ENCODE measurements around the gene MYG1.
"Not testable (repeated sequence)": the region's sequence is repeated elsewhere in the genome, so short reads cannot be mapped to it uniquely, and the experiment has no call there.

MYG1 gene

GRCh38 chr12:53287741-53288216 is 11.7 kb upstream of the MYG1 start:
- peak; percentile 85 for DNase-seq

GRCh38 chr12:53288322-53288721 is 11.2 kb upstream of the MYG1 start:
- no peak for DNase-seq

- DNase-seq: no peak
Observed at GRCh38 chr12:53289891-53290290, 9.6 kb upstream of the MYG1 start.

GRCh38 chr12:53290661-53291060 is 8.8 kb upstream of the MYG1 start:
- no peak for DNase-seq

- DNase-seq: no peak
Observed at GRCh38 chr12:53292426-53292825, 7.1 kb upstream of the MYG1 start.

- DNase-seq: peak; percentile 97
Observed at GRCh38 chr12:53295070-53295890, 4.2 kb upstream of the MYG1 start, which contains the start of gene PFDN5. Gene PFDN5, plus strand, starts transcription at chr12:53295542. Its CDS starts 26 bp downstream, at chr12:53295568.

GRCh38 chr12:53295891-53296219 is 3.6 kb upstream of the MYG1 start:
- DNase-seq: no peak

GRCh38 chr12:53297106-53297505 is 2.4 kb upstream of the MYG1 start:
- DNase-seq: not testable (repeated sequence)

- no peak for DNase-seq
Observed at GRCh38 chr12:53298164-53298563, 1.3 kb upstream of the MYG1 start.

- peak; percentile 86 for DNase-seq
Observed at GRCh38 chr12:53299101-53299453, 418 bp upstream of the MYG1 start.

- DNase-seq: no peak
Observed at GRCh38 chr12:53300187-53300586, 692 bp downstream of the MYG1 start.

GRCh38 chr12:53302903-53303302 is 3.4 kb downstream of the MYG1 start:
- DNase-seq: no peak

- no peak for DNase-seq
Observed at GRCh38 chr12:53306826-53307225, 7.3 kb downstream of the MYG1 start.

- DNase-seq: no peak
Observed at GRCh38 chr12:53308276-53308675, 8.8 kb downstream of the MYG1 start.

GRCh38 chr12:53313996-53314395 is 14.5 kb downstream of the MYG1 start:
- no peak for DNase-seq

GRCh38 chr12:53320352-53321195 is 21.1 kb downstream of the MYG1 start:
- no peak for DNase-seq

GRCh38 chr12:53324113-53324778 is 24.8 kb downstream of the MYG1 start:
- peak; percentile 74 for DNase-seq

- peak; percentile 96 for DNase-seq
Observed at GRCh38 chr12:53324779-53325510, 25.4 kb downstream of the MYG1 start.

GRCh38 chr12:53325511-53326061 is 26.1 kb downstream of the MYG1 start:
- peak; percentile 70 for DNase-seq

- no peak for DNase-seq
Observed at GRCh38 chr12:53326460-53327185, 27.1 kb downstream of the MYG1 start.

- no peak for DNase-seq
Observed at GRCh38 chr12:53327435-53328042, 28.0 kb downstream of the MYG1 start.

Data from islet precursor cell (in vitro differentiated cells).